ENCODE measurements around the gene ASIC4. TPM values are rescaled to one million over a fixed set of nuclear protein-coding genes. Genes with fewer than 3 reads are reported as not detected.
A peak's percentile ranks its signal among the peaks of the same experiment; 100 is the strongest.

ASIC4 gene
- total and polyA plus RNA-seq, 2 of the 13 experiments (the other 11 are each of a cell fraction or from before 2014, with no cell fraction given): 0.03 TPM; not detected in 1

- TF ChIP-seq NR0B2 (CRISPR knock-in tag; IDR thresholded peaks at IDR 0.05): 0 out of 2 replicates have a peak, but pooled peaks have one; percentile 2
- TF ChIP-seq UBTF (CRISPR knock-in tag; IDR thresholded peaks at IDR 0.05): 0 out of 2 replicates have a peak, but pooled peaks have one; percentile 4
- TF ChIP-seq EED (CRISPR knock-in tag; IDR thresholded peaks at IDR 0.05): peak; percentile 10; the same call in 1 of the 2 replicates
- TF ChIP-seq ARNTL (CRISPR knock-in tag; IDR thresholded peaks at IDR 0.05): no peak
- TF ChIP-seq ZNF749 (CRISPR knock-in tag; IDR thresholded peaks at IDR 0.05; ENCODE audit: borderline replicate concordance): no peak
- TF ChIP-seq HOMEZ (CRISPR knock-in tag; IDR thresholded peaks at IDR 0.05; ENCODE audit: low read depth): no peak
- no peak for TF ChIP-seq NCOA1 (CRISPR knock-in tag; IDR thresholded peaks at IDR 0.05)
- no peak for TF ChIP-seq MAFG (CRISPR knock-in tag; IDR thresholded peaks at IDR 0.05)
- no peak for TF ChIP-seq ZNF574 (CRISPR knock-in tag; IDR thresholded peaks at IDR 0.05)
- no peak for TF ChIP-seq ZNF205 (CRISPR knock-in tag; IDR thresholded peaks at IDR 0.05)
- TF ChIP-seq ZNF263 (CRISPR knock-in tag; IDR thresholded peaks at IDR 0.05): no peak
- no peak for TF ChIP-seq U2AF2 (IDR thresholded peaks at IDR 0.05; ENCODE audit: low read depth, low read length)
- TF ChIP-seq ZBTB20 (CRISPR knock-in tag; IDR thresholded peaks at IDR 0.05; ENCODE audit: borderline replicate concordance, low read depth): no peak
- no peak for TF ChIP-seq ATF7-NPFF (CRISPR knock-in tag; IDR thresholded peaks at IDR 0.05; ENCODE audit: low read depth)
- no peak for TF ChIP-seq ZNF326 (CRISPR knock-in tag; IDR thresholded peaks at IDR 0.05; ENCODE audit: borderline replicate concordance)
- TF ChIP-seq E2F1 (CRISPR knock-in tag; IDR thresholded peaks at IDR 0.05): 0 out of 2 replicates have a peak, but pooled peaks have one; percentile 26
- no peak for TF ChIP-seq ZBTB26 (CRISPR knock-in tag; IDR thresholded peaks at IDR 0.05; ENCODE audit: borderline replicate concordance)
- no peak for TF ChIP-seq ZNF713 (CRISPR knock-in tag; IDR thresholded peaks at IDR 0.05)
Measured at GRCh38 chr2:219572237-219573001, 58.1 kb downstream of the ASIC4 start, which contains the start of gene INHA (continued).

All from HepG2 (cell line).